ENCODE measurements around the gene GMDS.

GMDS gene

DNA sequence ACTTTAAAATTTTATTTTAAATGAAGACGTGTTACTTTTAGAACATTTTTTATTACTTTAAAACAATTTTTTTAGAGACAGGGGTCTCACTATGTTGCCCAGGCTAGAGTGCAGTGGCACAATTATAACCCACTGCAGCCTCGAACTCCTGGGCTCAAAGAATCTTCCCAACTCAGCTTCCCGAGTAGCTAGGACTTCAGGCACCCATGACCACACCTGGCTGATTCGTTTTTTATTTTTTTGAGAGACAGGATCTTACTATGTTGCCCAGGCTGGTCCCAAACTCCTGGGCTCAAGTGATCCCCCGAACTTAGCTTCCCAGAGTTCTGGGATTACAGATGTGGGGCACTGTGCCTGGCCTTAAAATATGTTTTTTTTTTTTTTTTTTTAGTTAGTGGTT is 287.7 kb downstream of the GMDS start:
- DNase-seq (ENCODE audit: low read depth in 2 of 2) = no peak
- TF ChIP-seq CTCF (IDR thresholded peaks at IDR 0.05; ENCODE audit: low read depth, low read length) = no peak
- H3K4me3 ChIP-seq (replicated peaks in 1 of 2; ENCODE audit: low read depth in 2 of 2, low read length in 2 of 2) = no peak overlapping the region

DNA sequence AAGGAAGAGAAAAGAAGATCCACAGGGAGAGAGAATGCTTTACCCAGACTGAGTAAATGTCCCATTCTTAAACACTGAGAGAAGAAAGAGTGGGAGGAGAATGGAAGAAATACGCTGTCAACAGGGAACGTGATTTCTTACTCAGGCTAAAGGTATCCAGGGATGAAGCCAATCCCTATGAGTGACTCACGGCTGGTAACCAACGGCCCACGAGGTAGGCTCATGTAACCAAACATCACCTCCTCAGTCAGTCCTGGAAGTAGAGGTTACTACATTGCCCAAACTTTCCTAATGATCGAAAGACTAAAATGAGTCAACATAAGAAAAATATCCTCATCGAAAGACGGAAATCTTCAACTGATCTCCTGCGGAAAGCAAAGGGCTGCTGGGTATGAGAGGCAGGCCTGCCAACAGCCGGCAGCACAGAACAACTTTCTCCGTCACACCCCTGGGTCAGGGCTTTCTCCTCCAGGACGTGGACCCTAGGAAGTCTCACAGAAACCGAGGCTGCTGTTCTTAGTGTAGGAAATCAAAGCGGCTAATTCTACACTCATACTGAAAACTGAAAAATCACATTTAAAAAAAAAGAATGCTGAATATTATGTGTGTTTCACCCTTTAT is 292.6 kb downstream of the GMDS start:
- DNase-seq (ENCODE audit: low read depth in 2 of 2) = peak; percentile 83 to 98
- H3K4me3 ChIP-seq (replicated peaks in 1 of 2; ENCODE audit: low read depth in 2 of 2, low read length in 2 of 2) = no peak overlapping the region
- TF ChIP-seq CTCF (IDR thresholded peaks at IDR 0.05; ENCODE audit: low read depth, low read length) = no peak

DNA sequence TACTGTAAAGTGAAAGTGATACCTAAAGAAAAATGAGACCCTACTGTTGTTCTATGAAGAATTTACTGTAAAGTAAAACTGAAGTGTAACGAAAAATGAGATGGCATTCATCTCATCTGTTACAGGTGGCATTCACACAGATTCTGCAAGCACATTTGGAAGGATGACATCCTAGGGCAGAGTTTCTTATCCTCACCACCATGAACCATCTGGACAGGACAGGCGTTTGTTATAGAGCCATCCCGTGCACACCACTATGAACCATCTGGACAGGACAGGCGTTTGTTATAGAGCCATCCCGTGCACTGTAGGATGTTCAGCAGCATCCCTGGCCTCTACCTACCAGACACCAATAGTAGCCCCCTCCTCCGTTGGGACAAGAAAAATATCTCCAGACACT is 294.8 kb downstream of the GMDS start:
- TF ChIP-seq CTCF (IDR thresholded peaks at IDR 0.05; ENCODE audit: low read depth, low read length) = no peak
- DNase-seq (ENCODE audit: low read depth in 2 of 2) = no peak
- H3K4me3 ChIP-seq (replicated peaks in 1 of 2; ENCODE audit: low read depth in 2 of 2, low read length in 2 of 2) = no peak overlapping the region

- no peak for TF ChIP-seq CTCF (IDR thresholded peaks at IDR 0.05; ENCODE audit: low read depth, low read length)
- peak; percentile 27 to 77 for DNase-seq (ENCODE audit: low read depth in 2 of 2)
- no peak overlapping the region for H3K4me3 ChIP-seq (replicated peaks in 1 of 2; ENCODE audit: low read depth in 2 of 2, low read length in 2 of 2)
These were observed 295.9 kb downstream of the GMDS start for GRCh38 chr6:1949538-1949937.

DNA sequence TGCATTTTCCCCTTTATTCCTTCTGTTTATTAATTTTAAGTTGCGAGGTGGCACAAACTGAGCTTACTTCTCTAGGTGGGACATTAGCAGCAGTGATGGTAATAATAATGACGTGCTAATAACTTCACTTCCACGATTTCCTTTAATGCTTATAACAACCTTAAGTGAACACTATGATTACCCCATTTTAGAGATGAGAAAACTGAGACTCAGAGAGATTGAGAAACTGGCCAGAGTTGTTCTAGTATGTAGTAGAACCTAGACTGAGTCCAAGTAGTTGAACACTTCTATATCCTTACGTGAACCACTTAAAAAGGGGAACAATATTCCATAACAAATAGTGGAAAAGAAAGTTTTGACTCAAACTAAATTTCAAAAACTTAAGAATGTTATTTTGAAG is 297.5 kb downstream of the GMDS start:
- no peak overlapping the region for H3K4me3 ChIP-seq (replicated peaks in 1 of 2; ENCODE audit: low read depth in 2 of 2, low read length in 2 of 2)
- TF ChIP-seq CTCF (IDR thresholded peaks at IDR 0.05; ENCODE audit: low read depth, low read length) = no peak
- no peak for DNase-seq (ENCODE audit: low read depth in 2 of 2)

DNA sequence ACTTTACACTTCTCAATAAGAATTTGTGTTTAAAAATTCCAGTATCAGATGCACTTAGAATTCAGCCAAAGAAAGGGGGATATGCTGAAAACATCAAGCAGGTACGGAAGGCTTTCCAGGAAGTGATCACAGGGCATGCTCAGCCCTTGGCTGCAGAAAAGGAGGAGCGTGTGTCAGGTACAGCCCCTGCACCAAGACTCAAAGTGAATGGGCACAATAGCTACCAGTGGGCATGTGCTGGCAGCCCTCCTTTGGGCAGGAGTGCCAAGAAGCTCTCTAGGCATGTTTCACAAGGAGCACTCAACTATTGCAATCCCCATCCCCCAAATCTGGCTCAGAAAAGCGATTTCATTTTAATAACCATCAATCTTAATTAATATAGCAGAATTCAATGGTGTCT is 298.8 kb downstream of the GMDS start:
- TF ChIP-seq CTCF (IDR thresholded peaks at IDR 0.05; ENCODE audit: low read depth, low read length) = no peak
- H3K4me3 ChIP-seq (replicated peaks in 1 of 2; ENCODE audit: low read depth in 2 of 2, low read length in 2 of 2) = no peak overlapping the region
- DNase-seq (ENCODE audit: low read depth in 2 of 2) = no peak

DNA sequence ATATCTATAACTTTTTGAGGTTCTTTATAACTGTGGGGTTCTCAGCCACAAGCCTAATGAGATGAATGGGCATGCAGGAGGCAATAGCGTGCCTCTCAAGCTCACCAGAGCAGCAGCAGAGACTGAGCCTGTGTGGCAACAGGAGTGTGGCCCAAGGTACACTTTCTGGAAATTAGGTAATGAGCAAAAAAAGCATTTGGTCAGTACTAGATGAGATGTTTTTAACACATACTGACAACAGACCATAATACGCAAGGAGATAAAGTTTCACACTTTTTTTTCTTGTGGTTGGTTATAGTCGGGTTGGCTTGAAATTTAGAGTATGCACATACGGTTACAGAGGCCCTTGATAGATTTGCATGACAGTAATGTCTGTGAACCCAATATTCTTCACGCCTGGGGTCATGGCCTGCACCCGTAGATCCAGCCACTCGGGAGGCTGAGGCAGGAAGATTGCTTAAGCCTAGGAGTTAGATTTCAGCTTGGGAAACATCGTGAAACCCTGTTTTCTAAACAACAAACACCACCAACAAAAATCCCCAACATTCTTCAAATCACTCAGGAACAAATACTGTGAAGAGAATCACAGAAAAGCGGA is 300.1 kb downstream of the GMDS start:
- no peak overlapping the region for H3K4me3 ChIP-seq (replicated peaks in 1 of 2; ENCODE audit: low read depth in 2 of 2, low read length in 2 of 2)
- TF ChIP-seq CTCF (IDR thresholded peaks at IDR 0.05; ENCODE audit: low read depth, low read length) = no peak
- DNase-seq (ENCODE audit: low read depth in 2 of 2) = no peak
